ENCODE data around the gene UVSSA.

UVSSA gene

GRCh38 chr4:1398681-1399507 lies 51.9 kb downstream of the UVSSA start:
- DNase-seq, result no peak

GRCh38 chr4:1399508-1400190 lies 52.6 kb downstream of the UVSSA start:
- no peak for DNase-seq

- DNase-seq, result no peak
These were observed 53.3 kb downstream of the UVSSA start for GRCh38 chr4:1400191-1400805.

GRCh38 chr4:1400831-1401408 lies 53.9 kb downstream of the UVSSA start:
- DNase-seq, result no peak

- peak in 1 of 2 experiments; percentile 44 for DNase-seq
These were observed 54.5 kb downstream of the UVSSA start for GRCh38 chr4:1401409-1402020.

- DNase-seq, result peak in 1 of 2 experiments; percentile 44
These were observed 55.1 kb downstream of the UVSSA start for GRCh38 chr4:1402021-1402515.

GRCh38 chr4:1402516-1403091 lies 55.6 kb downstream of the UVSSA start:
- DNase-seq, result peak in 1 of 2 experiments; percentile 60

- DNase-seq, result peak in 1 of 2 experiments; percentile 36
These were observed 56.2 kb downstream of the UVSSA start for GRCh38 chr4:1403177-1403583.

- DNase-seq, result peak in 1 of 2 experiments; percentile 37
These were observed 56.9 kb downstream of the UVSSA start for GRCh38 chr4:1403591-1404572.

- DNase-seq, result no peak
These were observed 57.7 kb downstream of the UVSSA start for GRCh38 chr4:1404573-1405253.

- DNase-seq, result no peak
These were observed 58.2 kb downstream of the UVSSA start for GRCh38 chr4:1405254-1405635.

GRCh38 chr4:1405636-1406393 lies 58.8 kb downstream of the UVSSA start:
- DNase-seq, result no peak

GRCh38 chr4:1406394-1406980 lies 59.5 kb downstream of the UVSSA start, which contains the start of gene NKX1-1:
Gene NKX1-1 (minus strand): TSS chr4:1406442. CDS start chr4:1406442, 0 bp downstream.
- no peak for DNase-seq

GRCh38 chr4:1406981-1407656 lies 60.1 kb downstream of the UVSSA start:
- DNase-seq, result no peak

- no peak for DNase-seq
These were observed 60.8 kb downstream of the UVSSA start for GRCh38 chr4:1407657-1408333.

GRCh38 chr4:1408418-1408817 lies 61.4 kb downstream of the UVSSA start:
- DNase-seq, result peak in 1 of 2 experiments; percentile 51

- DNase-seq, result no peak
These were observed 62.1 kb downstream of the UVSSA start for GRCh38 chr4:1409079-1409478.
